Activated CD4-positive, alpha-beta T cell treated with anti-CD3 and anti-CD28 coated beads, Interleukin-10, Interleukin-2, amounts not matched to agents 100 ng/mL and 50 ng/mL, durations not matched to agents 16 hours and 8 hours (primary cell): Measurements from ENCODE around the gene SLC22A4.
A peak's percentile ranks its signal among the peaks of the same experiment; 100 is the strongest.

Experiments used
- DNase-seq: peaks from one replicate; pipeline ENCODE4 v3.0.0-alpha.2; 2020

SLC22A4 gene

DNA sequence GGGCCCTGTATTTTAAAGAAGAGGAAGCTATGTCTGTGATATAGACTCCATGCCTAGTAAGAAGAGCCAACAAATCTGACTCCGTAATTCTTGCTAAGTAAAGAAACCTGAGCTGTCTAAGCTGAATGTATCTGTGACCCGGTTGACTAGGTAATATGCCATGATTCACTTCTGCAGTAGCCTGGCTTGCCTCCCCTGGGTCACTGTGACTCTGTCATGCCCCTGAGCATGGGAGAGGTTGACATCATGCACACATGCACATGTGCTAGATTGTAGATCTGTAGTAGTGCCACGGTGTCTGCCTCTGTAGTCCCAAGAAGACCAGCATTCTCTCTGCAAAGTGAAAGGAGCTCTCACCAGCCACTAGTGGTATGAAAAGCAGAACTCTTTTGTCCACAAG lies 84.4 kb downstream of the SLC22A4 start:
- DNase-seq: no peak

GRCh38 chr5:132380047-132380446 lies 85.9 kb downstream of the SLC22A4 start:
- no peak for DNase-seq

DNA sequence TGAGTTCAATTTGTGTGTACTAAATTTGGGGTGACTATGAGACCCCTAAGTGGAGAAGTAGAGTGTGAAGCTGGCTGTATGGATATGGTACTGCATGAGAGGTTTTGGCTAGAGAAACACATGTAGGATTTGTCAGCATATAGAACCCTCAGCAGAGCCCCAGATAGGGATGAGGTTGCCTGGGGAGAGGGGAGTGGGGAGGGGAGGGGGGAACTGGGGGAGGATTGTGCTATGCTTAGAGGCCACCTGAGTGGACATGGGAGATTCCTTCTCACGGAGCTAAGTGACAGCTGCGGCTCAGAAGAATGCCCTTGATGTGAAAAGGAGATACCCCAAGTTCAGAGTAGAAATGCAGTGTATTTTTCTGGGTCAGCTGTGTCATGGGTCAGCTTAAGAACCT lies 86.5 kb downstream of the SLC22A4 start:
- no peak for DNase-seq

DNA sequence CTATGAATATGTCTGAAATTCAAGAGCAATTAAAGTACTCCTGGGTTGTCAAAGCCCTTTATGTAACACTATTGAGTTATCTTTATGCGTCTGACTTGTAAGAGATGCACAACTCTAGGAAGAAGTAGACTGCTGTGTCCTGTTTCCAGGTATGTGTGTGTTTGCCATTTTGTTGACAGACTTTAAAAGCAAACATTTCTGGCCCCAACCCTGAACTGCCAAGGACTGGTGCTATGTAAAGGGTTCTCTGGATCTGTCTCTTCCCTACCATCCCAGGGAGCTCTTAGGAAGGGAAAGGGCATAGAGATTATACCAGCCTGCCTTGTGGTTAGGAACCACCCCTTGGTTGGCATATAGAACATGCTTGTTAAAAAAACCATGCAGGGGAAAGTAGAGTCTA lies 87.4 kb downstream of the SLC22A4 start:
- no peak for DNase-seq

GRCh38 chr5:132383261-132383660 lies 89.1 kb downstream of the SLC22A4 start:
- no peak for DNase-seq

- DNase-seq: no peak
Observed at GRCh38 chr5:132383984-132384383, 89.8 kb downstream of the SLC22A4 start.

- no peak for DNase-seq
Observed at GRCh38 chr5:132384506-132385050, 90.4 kb downstream of the SLC22A4 start.

DNA sequence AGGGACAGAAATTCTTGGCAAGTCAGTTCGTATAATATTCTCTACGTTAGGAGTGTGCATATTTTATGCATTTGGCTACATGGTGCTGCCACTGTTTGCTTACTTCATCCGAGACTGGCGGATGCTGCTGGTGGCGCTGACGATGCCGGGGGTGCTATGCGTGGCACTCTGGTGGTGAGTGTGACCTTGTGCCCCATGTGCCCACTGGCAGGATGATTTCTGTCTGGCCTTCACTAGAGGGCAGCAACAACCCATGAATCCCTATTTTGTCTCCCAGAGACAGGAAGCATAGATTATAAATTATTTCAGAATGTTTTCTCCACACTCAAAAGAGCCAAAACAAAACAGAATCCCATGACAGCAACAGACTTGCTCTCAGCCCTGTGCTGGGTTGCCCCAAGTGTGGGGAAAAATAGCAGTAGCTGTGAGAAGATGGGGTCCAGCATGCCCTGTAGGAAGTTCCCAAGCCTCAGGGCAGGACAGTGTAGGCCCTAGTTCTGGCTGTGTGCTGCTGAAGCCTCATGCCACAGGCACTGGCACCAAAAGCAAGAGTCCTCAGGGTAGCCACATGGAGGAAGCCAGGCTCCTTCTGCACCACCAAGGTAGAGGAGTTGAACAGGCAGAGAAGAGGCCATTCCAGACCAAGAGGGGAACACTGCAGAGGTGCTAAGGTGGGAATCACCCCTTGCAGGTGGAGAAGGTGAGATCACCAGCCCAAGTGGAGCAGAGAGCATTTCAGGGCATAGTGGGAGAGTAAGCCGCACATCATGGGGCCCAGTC lies 91.3 kb downstream of the SLC22A4 start:
- peak; percentile 84 for DNase-seq

DNA sequence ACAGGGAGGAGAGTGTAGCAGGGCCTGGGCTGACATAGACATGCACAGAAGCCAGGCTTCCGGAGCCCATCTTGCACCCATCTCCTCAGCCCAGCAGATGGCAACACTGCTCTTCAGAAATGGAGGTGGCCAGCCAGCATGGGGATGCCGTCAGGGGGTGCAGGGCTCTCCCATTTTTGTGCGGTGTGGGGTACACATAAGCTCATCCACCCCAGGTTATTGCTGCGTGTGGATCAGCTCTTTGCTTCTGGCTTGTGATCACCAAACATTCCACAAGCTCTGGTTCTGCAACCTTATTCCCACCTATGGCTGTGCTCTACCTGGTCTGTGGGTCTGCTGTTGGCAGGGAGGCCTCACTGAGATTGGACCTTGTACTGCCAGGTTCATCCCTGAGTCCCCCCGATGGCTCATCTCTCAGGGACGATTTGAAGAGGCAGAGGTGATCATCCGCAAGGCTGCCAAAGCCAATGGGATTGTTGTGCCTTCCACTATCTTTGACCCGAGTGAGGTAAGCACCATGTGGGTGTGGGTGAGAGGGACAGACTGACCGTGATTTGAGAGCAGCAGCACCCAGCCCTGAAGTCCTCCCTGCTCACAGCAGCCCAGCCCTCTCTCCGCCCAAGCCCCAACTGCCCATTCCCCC lies 92.6 kb downstream of the SLC22A4 start:
- DNase-seq: peak; percentile 88

GRCh38 chr5:132387640-132388117 lies 93.5 kb downstream of the SLC22A4 start:
- no peak for DNase-seq

- DNase-seq: no peak
Observed at GRCh38 chr5:132388244-132389050, 94.3 kb downstream of the SLC22A4 start.

DNA sequence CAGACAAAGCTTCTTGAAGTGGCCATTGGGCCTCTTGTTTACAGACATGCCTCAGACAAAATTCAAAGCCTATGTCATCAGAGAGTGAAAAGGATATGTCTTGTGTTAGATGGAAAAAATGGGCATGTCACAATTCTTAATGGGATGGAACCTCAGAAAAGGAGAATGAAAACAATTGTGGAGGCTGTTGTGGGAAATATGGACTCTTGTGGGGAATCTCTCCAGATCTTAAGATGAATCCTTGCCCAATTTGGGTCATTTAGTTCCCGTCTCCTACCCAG lies 94.8 kb downstream of the SLC22A4 start:
- no peak for DNase-seq

DNA sequence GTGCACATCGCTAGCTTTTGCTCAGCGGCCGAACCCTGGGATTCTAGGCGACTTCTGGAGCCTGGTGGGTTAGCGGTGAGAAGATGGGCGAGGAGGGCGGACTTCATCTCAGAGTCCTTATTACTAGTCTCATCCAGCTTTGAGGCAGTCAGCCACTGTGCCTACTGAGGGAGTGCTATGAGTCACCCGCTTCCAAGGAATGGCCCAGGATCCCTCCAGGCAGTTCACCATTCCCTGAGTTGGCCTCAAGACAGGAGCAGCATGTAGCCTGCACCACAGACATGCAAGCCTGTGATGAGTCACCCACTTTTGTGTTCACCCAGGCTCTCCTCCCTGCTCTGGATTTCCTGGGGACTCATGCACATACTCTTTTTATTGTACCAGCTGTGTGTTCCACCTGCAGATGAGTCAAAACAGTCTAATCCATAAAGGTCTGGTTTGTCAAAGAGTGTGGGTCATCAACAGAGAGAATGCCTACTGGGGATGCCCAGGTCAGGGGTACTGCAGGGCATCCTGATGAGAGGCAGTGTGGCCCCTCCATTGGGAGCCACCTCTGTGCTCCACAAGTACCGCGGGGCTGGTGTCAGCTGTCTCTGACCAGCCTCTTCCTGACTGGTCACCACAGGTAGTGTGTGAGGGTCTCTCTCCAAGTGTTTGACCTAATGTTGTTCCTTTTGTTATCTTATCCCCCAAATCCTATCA lies 95.5 kb downstream of the SLC22A4 start:
- peak; percentile 52 for DNase-seq

DNA sequence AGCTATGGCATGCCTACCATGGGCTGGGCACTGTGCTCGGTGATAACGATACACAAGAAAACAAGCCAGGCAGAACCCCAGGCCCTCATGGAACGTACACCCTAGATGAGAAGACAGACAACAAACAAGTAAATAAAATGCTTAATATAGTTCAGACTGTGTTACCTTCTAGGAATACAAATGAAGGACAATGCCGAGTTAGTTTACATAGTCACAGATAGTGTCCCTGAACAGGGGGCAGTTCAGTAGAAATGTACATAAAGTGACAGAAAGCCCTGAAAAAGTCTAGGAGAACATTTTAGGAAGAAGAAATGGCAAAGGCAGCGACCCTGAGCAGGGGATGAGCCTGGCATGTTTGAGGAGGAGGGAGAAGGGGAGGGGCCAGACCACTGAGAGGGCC lies 97.1 kb downstream of the SLC22A4 start:
- no peak for DNase-seq

- DNase-seq: no peak
Observed at GRCh38 chr5:132391870-132392269, 97.7 kb downstream of the SLC22A4 start.

- DNase-seq: no peak
Observed at GRCh38 chr5:132392411-132392810, 98.2 kb downstream of the SLC22A4 start.

GRCh38 chr5:132392978-132393825 lies 99.0 kb downstream of the SLC22A4 start:
- DNase-seq: no peak
